ENCODE measurements around the gene KRT86. TPM values are rescaled to one million over a fixed set of nuclear protein-coding genes. Genes with fewer than 3 reads are reported as not detected.

The KRT86 gene
- polyA plus RNA-seq, 1 donor (not counting 4 experiments of a cell fraction or from before 2014, with no cell fraction given), result not detected

GRCh38 chr12:52310622-52311284, 36.3 kb downstream of the KRT86 start:
- peaks cover 30% of the 10 kb centered on the region for H3K27me3 ChIP-seq (ENCODE audit: control insufficient read depth, extremely low read depth, insufficient read depth, low read length)
- H3K4me3 ChIP-seq (ENCODE audit: control insufficient read depth in 2 of 3, extremely low read depth in 1 of 3, insufficient read depth in 2 of 3, low read depth in 1 of 3, low read length in 3 of 3), result no peak overlapping the region
- no peak overlapping the region for H3K27ac ChIP-seq (ENCODE audit: control insufficient read depth, insufficient read depth, low read length)
- dilution Hi-C loops (cut with MboI; ENCODE audit: extremely low pct_ligation_motif_present, low sequenced_read_pairs), result no loop called here
- no peak for TF ChIP-seq CTCF (optimal IDR thresholded peaks at IDR 0.05 in 1 of 3, IDR thresholded peaks at IDR 0.05 in 1 of 3, conservative IDR thresholded peaks at IDR 0.05 in 1 of 3; ENCODE audit: extremely low read depth in 1 of 3, insufficient read depth in 2 of 3, low read length in 3 of 3)
- no peak for TF ChIP-seq EZH2 (IDR thresholded peaks at IDR 0.05; ENCODE audit: low read length)
- H3K36me3 ChIP-seq (ENCODE audit: control insufficient read depth in 2 of 2, extremely low read depth in 1 of 2, insufficient read depth in 2 of 2, low read length in 2 of 2), result no peaks in the 10 kb centered on the region
- H3K4me1 ChIP-seq (ENCODE audit: control insufficient read depth, extremely low read depth, insufficient read depth, low read length), result peaks cover 12% of the 10 kb centered on the region
- no peak overlapping the region for H2AFZ ChIP-seq (ENCODE audit: control insufficient read depth, low read length)
- H3K9me3 ChIP-seq (ENCODE audit: control insufficient read depth, low read depth, low read length), result no peaks in the 10 kb centered on the region
- no peak overlapping the region for H3K4me2 ChIP-seq (ENCODE audit: control insufficient read depth, extremely low read depth, insufficient read depth, low read depth, low read length)
- no peak for FAIRE-seq
- no peak overlapping the region for H3K9ac ChIP-seq (ENCODE audit: control insufficient read depth, extremely low read depth, insufficient read depth, low read length)
- no peaks in the 10 kb centered on the region for H3K9me1 ChIP-seq (ENCODE audit: control insufficient read depth, extremely low read depth, insufficient read depth, low read length)
- no peak for DNase-seq (ENCODE audit: low read depth, low spot score)
- no peaks in the 10 kb centered on the region for H3K79me2 ChIP-seq (ENCODE audit: control insufficient read depth, insufficient read depth, low read length)
- no peaks in the 10 kb centered on the region for H4K20me1 ChIP-seq (ENCODE audit: control insufficient read depth, extremely low read depth, insufficient read depth, low read length)

- H3K4me2 ChIP-seq (ENCODE audit: control insufficient read depth, extremely low read depth, insufficient read depth, low read depth, low read length), result no peak overlapping the region
- no peaks in the 10 kb centered on the region for H3K36me3 ChIP-seq (ENCODE audit: control insufficient read depth in 2 of 2, extremely low read depth in 1 of 2, insufficient read depth in 2 of 2, low read length in 2 of 2)
- H3K27ac ChIP-seq (ENCODE audit: control insufficient read depth, insufficient read depth, low read length), result no peak overlapping the region
- TF ChIP-seq CTCF (optimal IDR thresholded peaks at IDR 0.05 in 1 of 3, IDR thresholded peaks at IDR 0.05 in 1 of 3, conservative IDR thresholded peaks at IDR 0.05 in 1 of 3; ENCODE audit: extremely low read depth in 1 of 3, insufficient read depth in 2 of 3, low read length in 3 of 3) (no peak), EZH2 (IDR thresholded peaks at IDR 0.05; ENCODE audit: low read length) (no peak)
- H3K9me3 ChIP-seq (ENCODE audit: control insufficient read depth, low read depth, low read length), result no peaks in the 10 kb centered on the region
- no peaks in the 10 kb centered on the region for H3K9me1 ChIP-seq (ENCODE audit: control insufficient read depth, extremely low read depth, insufficient read depth, low read length)
- dilution Hi-C loops (cut with MboI; ENCODE audit: extremely low pct_ligation_motif_present, low sequenced_read_pairs), result no loop called here
- no peaks in the 10 kb centered on the region for H3K79me2 ChIP-seq (ENCODE audit: control insufficient read depth, insufficient read depth, low read length)
- FAIRE-seq (peak; percentile 9), DNase-seq (ENCODE audit: low read depth, low spot score) (no peak)
- peaks cover 12% of the 10 kb centered on the region for H3K4me1 ChIP-seq (ENCODE audit: control insufficient read depth, extremely low read depth, insufficient read depth, low read length)
- no peak overlapping the region for H2AFZ ChIP-seq (ENCODE audit: control insufficient read depth, low read length)
- no peak overlapping the region for H3K9ac ChIP-seq (ENCODE audit: control insufficient read depth, extremely low read depth, insufficient read depth, low read length)
- no peaks in the 10 kb centered on the region for H4K20me1 ChIP-seq (ENCODE audit: control insufficient read depth, extremely low read depth, insufficient read depth, low read length)
- no peak overlapping the region for H3K4me3 ChIP-seq (ENCODE audit: control insufficient read depth in 2 of 3, extremely low read depth in 1 of 3, insufficient read depth in 2 of 3, low read depth in 1 of 3, low read length in 3 of 3)
- H3K27me3 ChIP-seq (ENCODE audit: control insufficient read depth, extremely low read depth, insufficient read depth, low read length), result peaks cover 30% of the 10 kb centered on the region
Measured at GRCh38 chr12:52311285-52311648, 36.8 kb downstream of the KRT86 start.

Measured in keratinocyte (primary cell).